RCC 7860 (cell line): Measurements from ENCODE around the gene TMEM255B.
"Not testable (repeated sequence)": the region's sequence is repeated elsewhere in the genome, so short reads cannot be mapped to it uniquely, and the experiment has no call there.

ENCODE experiments used
- DNase-seq: peaks from one replicate; pipeline ENCODE4 v3.0.0-alpha.2; 2015; ENCODE audit warnings: low spot score
- FAIRE-seq: peaks from 2 replicates; lab custom pipeline; 2012; peaks lifted over from hg19 to GRCh38; lab: Jason Lieb, UNC

Gene TMEM255B

GRCh38 chr13:113734099-113734825 is 24.8 kb upstream of the TMEM255B start:
- FAIRE-seq (no peak), DNase-seq (no peak)

- FAIRE-seq: no peak
- no peak for DNase-seq
Measured at GRCh38 chr13:113734826-113735125, 24.2 kb upstream of the TMEM255B start.

DNA sequence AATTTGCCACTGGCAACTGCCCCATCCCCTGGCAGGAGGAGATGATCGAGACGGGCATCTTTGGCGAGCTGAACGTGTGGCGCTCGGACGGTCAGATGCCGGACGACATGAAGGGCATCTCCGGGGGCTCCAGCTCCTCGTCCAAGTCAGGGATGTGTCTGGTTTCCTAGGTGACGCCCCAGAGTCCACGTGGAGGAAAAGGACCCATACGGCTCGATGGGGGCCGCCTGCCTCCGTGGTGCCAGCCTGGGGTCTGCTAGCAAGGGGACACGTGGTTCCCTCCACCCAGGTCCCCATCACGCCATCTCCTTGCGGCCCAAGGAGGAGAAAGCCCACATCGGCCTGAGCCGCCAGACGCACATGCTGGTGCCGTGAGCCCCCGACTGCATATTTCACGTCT is 23.8 kb upstream of the TMEM255B start:
- FAIRE-seq (no peak), DNase-seq (no peak)

DNA sequence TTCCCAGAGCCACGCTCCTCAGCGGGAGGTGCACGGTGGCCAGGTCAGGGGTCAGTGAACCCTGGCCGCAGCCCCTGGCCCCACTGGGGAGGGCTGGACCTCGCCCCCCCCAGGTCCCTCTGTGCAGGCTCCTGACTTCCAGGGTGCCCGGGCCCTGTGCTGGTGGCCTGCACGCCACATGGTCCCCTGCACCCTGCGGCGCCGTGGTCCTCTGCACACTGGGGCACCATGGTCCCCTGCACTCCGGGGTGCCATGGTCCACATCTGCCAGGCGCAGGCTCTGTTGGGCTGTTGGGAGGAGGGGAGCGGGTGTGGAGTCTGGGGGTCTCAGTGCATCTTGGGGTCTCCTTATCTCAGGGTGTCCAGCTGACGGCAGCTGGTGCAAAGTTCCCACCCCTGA is 23.3 kb upstream of the TMEM255B start:
- DNase-seq (no peak), FAIRE-seq (no peak)

DNA sequence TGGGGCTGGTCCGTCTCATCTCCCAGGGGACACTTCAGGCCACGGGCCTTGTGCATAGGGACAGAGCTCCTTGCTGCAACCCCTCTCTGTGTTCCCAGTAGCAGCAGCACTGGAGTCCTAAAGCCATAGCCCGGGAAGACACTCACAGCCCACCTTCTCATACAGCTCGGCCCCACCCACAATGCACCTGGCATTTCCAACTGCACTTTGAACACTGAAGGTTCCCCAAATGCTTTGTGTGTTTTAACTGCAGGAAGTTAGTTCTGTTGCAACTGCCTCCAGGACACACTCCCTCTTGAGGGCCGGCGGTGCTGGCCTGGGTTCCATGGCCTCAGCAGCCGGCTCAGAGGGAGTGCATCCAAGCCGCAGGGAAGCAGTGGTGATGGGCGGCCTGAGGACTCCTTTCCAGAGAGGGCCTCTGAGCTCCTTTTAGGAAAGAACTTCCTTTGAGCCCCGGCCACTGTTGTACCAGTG is 22.7 kb upstream of the TMEM255B start:
- DNase-seq: no peak
- no peak for FAIRE-seq

DNA sequence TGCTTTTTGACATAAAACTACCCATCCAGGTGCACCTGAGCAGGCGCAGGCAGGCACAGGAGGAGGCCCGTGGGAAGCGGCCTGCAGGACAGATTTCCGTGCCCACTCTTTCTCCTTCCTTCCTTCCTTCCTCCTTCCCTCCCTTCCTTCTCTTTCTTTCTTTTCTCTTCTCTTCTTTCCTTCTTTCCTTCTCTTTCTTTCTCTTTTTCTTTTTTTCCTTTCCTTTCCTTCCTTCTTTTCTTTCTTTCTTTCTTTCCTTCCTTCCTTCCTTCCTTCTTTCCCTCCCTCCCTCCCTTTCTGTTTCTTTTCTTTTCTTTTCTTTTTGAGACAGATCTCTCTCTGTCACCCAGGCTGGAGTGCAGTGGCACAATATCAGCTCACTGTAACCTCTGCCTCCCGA is 21.2 kb upstream of the TMEM255B start:
- no peak for FAIRE-seq
- no peak for DNase-seq

DNA sequence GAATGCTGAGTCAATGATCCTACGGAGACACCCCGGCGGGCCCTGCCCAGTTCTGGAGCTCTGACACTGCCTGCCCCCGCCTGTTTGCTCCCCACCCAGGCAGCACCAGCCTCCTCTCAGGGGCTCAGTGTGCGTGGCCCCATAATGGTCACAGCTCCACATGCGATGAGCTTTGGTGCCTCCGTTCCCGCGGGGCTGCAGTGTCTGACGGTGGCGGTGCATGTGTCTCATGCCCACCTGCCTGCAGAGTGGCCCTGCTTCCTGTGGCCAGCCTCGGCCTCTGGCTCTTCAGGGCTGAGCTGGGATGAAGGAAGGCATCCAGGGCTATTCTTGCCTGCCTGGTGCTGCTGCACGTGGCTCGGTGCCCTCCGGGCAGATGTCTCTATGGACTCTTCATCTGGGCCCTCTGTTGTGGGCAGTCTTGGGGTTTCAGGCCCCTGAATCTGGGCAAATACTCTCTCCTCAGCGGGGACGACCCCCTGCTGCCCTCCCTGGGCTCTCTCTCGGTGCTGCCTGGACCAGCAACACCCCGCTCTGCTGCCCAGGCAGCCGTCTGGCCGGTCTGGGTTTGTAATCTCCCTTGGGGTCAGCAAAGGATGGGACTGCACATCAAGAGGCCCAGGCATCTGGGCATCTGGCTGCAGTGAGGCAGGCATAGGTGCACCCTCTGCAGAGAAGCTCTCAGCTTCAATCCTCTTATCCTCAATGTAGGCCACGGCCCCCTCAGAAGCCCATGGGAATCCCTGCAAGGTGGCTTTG is 19.3 kb upstream of the TMEM255B start:
- FAIRE-seq: no peak
- DNase-seq: no peak

DNA sequence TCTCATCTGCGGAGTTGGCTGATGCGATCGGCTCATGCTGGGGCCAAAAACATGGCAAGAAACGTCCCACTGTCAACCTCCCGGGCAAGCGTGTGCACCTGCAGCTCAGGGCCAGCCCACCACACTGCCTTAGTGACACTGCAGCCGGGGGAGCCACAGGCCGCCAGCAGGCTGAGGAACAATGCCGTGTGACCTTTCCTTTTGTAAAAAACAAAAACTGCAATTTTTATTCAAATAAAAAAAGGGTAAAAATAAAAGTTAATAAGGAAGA is 18.8 kb upstream of the TMEM255B start:
- FAIRE-seq: no peak
- DNase-seq: no peak

DNA sequence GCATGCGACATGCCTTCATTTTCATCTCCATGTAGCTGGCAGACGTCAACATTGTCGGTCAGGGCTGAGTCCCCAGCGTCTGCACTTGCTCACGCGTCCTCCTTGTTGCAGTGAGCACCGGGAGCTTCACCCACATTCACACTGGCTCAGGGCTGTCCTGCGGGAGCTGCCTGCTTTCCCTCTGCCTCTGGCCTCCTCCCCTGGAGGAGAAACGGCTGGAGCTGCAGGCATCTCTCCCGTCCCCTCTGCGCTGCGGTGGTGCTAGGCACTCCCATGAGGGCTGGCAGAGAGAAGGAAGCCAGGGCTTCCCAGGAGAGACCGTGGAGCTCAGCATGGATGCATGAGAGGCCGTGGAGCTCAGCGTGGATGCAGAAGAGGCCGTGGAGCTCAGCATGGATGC is 18.4 kb upstream of the TMEM255B start:
- no peak for DNase-seq
- FAIRE-seq: no peak

DNA sequence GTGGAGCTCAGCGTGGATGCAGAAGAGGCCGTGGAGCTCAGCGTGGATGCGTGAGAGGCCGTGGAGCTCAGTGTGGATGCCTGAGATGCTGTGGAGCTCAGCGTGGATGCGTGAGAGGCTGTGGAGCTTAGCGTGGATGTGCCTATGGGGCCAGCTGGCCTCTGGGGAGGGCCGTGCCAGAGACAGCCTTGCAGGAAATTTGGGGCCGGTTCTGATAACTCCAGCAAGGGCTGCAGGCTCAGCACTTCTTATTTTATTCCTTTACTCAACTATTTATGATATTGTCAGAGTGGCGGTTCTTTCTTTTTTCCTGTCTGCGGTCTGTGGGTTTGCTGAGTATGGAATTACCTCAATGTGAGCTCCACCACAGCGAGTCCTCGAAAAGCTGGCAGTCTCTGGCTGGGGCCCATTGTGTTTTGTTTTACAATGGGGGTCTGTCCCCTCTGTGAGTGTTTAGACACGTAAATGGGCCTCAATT is 17.8 kb upstream of the TMEM255B start:
- FAIRE-seq (no peak), DNase-seq (no peak)

GRCh38 chr13:113742000-113742441 is 17.0 kb upstream of the TMEM255B start:
- FAIRE-seq (no peak), DNase-seq (no peak)

- FAIRE-seq (no peak), DNase-seq (no peak)
Measured at GRCh38 chr13:113742445-113743120, 16.4 kb upstream of the TMEM255B start.

GRCh38 chr13:113743366-113744195 is 15.4 kb upstream of the TMEM255B start:
- DNase-seq: no peak
- no peak for FAIRE-seq

DNA sequence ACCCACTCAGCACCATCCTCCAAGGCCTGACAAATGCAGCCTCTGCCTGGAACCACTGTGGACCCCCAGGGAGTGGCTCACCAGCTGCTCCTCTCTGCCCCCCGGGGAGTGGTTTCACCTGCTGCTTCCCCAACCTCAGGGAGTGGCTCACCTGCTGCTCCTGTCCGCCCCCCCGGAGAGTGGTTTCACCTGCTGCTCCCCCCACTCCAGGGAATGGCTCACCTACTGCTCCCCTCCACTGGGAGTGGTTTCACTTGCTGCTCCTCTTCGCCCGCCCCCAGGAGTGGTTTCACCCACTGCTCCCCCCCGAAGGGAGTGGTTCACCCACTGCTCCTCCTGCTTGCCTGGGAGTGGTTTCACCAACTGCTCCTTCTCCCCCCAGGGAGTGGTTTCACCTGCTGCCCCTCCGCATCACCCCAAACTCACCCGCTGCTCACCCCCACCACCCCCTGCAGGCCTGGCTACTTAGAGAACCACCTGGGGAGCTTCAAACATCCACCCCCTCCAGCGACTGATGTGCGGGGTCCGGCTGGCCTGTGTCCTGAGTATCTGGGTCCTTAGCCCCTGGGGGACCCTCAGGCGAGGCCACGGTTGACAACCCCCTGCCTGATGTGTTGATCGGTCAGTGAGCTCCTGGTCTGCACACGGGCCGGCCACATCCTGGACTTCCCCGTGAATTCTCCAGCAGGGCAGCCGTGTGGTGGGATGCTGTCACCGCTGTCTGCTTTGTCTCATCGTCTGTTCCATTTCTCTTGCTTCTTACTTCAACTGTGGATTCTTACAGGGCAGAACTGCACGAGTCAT is 14.6 kb upstream of the TMEM255B start:
- FAIRE-seq (no peak), DNase-seq (no peak)

DNA sequence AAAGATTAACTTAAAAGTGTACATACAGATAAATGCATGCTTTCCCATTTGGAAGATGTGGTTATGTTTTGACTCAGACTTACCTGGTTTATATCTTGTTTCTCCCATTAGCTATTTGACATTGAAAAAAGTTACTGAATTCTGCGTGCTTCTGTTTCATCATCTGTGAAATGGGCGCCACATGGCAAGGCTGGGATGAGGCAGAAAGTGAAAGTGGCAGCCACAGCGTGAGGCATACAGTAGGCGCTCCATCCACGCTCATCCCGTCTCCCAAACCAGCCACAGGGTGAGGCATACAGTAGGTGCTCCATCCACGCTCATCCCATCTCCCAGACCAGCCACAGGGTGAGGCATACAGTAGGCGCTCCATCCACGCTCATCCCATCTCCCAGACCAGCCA is 14.0 kb upstream of the TMEM255B start:
- FAIRE-seq (no peak), DNase-seq (no peak)

GRCh38 chr13:113745500-113746142 is 13.4 kb upstream of the TMEM255B start:
- not testable (repeated sequence) for DNase-seq, FAIRE-seq

DNA sequence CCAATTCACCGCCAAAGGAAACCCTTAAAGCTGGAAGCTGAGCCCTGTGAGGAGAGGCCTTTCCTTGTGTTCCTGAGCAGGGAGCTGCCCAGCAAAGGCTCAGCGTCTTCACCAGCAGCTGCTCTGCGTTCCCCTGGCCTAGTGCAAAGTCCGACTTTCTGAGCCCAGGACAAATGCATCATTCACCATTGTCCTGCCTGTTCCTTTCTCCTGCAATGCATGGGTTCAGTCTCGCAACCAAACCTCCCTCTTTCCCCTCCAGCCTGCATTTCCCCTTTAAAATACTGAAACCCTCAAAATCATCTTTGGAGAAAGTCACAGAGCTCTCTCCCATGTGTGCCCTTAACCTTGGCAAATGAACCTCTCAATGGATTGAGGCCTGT is 12.9 kb upstream of the TMEM255B start:
- DNase-seq (no peak), FAIRE-seq (no peak)

- FAIRE-seq (no peak), DNase-seq (no peak)
Measured at GRCh38 chr13:113746671-113747070, 12.4 kb upstream of the TMEM255B start.

GRCh38 chr13:113747291-113747833 is 11.7 kb upstream of the TMEM255B start:
- FAIRE-seq: no peak
- no peak for DNase-seq
